Measurements from ENCODE around the gene GREB1.

The GREB1 gene

GRCh38 chr2:11688222-11689069, 154.6 kb downstream of the GREB1 start:
- TF ChIP-seq CTCF (conservative IDR thresholded peaks at IDR 0.05; ENCODE audit: low read depth, low read length), result peak; percentile 89
- peak overlapping the region; percentile 5 for H3K4me3 ChIP-seq (ENCODE audit: low read length)
- DNase-seq (ENCODE audit: low read depth), result no peak

GRCh38 chr2:11691076-11691660, 157.3 kb downstream of the GREB1 start:
- TF ChIP-seq CTCF (conservative IDR thresholded peaks at IDR 0.05; ENCODE audit: low read depth, low read length), result no peak
- no peak for DNase-seq (ENCODE audit: low read depth)
- H3K4me3 ChIP-seq (ENCODE audit: low read length), result no peak overlapping the region

Data from retinal pigment epithelial cell (primary cell).